Measurements from ENCODE around the gene ACR. TPM values are rescaled to one million over a fixed set of nuclear protein-coding genes. Genes with fewer than 3 reads are reported as not detected.
"Not testable (repeated sequence)": the region's sequence is repeated elsewhere in the genome, so short reads cannot be mapped to it uniquely, and the experiment has no call there.

Gene ACR
- total and polyA plus RNA-seq, 10 of the 15 experiments (the other 5 are each of a cell fraction or from before 2014, with no cell fraction given), result not detected

- in situ Hi-C loops (cut with MboI); H3K36me3 ChIP-seq (ENCODE audit: control insufficient read depth in 2 of 2, insufficient read depth in 2 of 2, low read length in 1 of 2); DNase-seq (ENCODE audit: low read depth, low spot score); H3K4me1 ChIP-seq (ENCODE audit: control insufficient read depth, insufficient read depth, low read length); H3K9me3 ChIP-seq (replicated peaks; ENCODE audit: control insufficient read depth, insufficient read depth, low read length); H3K27me3 ChIP-seq (replicated peaks in 1 of 2; ENCODE audit: control insufficient read depth in 2 of 2, insufficient read depth in 2 of 2, low read length in 1 of 2); POLR2A ChIA-PET; H3K79me2 ChIP-seq (ENCODE audit: control insufficient read depth, insufficient read depth, low read length); SMC1A ChIA-PET (ENCODE audit: uncharacterized antibody, unreplicated experiment); intact Hi-C loops (cut with micrococcal nuclease; ENCODE audit: unreplicated experiment); H4K20me1 ChIP-seq (ENCODE audit: control insufficient read depth, insufficient read depth); CTCF ChIA-PET; H3K27ac ChIP-seq (ENCODE audit: control insufficient read depth, insufficient read depth); RAD21 ChIA-PET (ENCODE audit: unreplicated experiment); H3K9ac ChIP-seq (ENCODE audit: control insufficient read depth, insufficient read depth, low read length): not testable (repeated sequence)
- peak overlapping the region; percentile 60; the same call in 1 of the 2 replicates for H3K4me3 ChIP-seq
- TSS peak; percentile 94 for BruUV-seq (replicated peaks)
- FAIRE-seq, result peak; percentile 47
- H2AFZ ChIP-seq (ENCODE audit: control insufficient read depth, low read depth, low read length), result peak overlapping the region; percentile 39
- 2% methylated on average over 6 of the region's 16 CpGs for WGBS (ENCODE audit: insufficient coverage, insufficient replicate concordance, low lambda C conversion rate, missing lambda C conversion rate)
- ATAC-seq, result peak; percentile 56
- H3K4me2 ChIP-seq (ENCODE audit: control insufficient read depth, insufficient read depth), result peak overlapping the region; percentile 48; the same call in 1 of the 2 replicates
Measured at GRCh38 chr22:50783880-50784276, 45.9 kb downstream of the ACR start.

DNA sequence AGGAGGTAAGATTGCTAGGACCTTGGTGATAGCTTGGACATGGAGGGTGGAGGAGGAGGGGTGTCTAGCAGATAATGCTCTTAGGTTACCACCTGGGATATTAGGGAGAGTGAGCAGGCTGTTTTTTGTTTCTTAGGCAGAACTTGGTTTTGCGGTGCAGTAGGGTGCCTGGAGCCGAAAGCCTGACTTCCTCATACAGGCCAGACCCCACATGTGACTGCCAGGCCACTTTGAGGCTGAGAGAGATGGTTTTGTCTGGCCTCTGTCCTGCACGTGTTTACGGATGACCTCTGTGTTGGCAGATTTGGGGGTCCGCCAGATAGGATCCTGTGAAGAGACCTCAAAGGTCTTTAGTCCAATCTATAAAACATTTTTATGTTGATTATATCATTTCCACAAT lies 47.3 kb downstream of the ACR start:
- H3K4me1 ChIP-seq (ENCODE audit: control insufficient read depth, insufficient read depth, low read length); H3K4me2 ChIP-seq (ENCODE audit: control insufficient read depth, insufficient read depth); CTCF ChIA-PET; BruUV-seq (replicated peaks); H3K27me3 ChIP-seq (replicated peaks in 1 of 2; ENCODE audit: control insufficient read depth in 2 of 2, insufficient read depth in 2 of 2, low read length in 1 of 2); H2AFZ ChIP-seq (ENCODE audit: control insufficient read depth, low read depth, low read length); DNase-seq (ENCODE audit: low read depth, low spot score); FAIRE-seq; H4K20me1 ChIP-seq (ENCODE audit: control insufficient read depth, insufficient read depth); intact Hi-C loops (cut with micrococcal nuclease; ENCODE audit: unreplicated experiment); H3K36me3 ChIP-seq (ENCODE audit: control insufficient read depth in 2 of 2, insufficient read depth in 2 of 2, low read length in 1 of 2); RAD21 ChIA-PET (ENCODE audit: unreplicated experiment); POLR2A ChIA-PET; H3K9me3 ChIP-seq (replicated peaks; ENCODE audit: control insufficient read depth, insufficient read depth, low read length); H3K27ac ChIP-seq (ENCODE audit: control insufficient read depth, insufficient read depth); H3K79me2 ChIP-seq (ENCODE audit: control insufficient read depth, insufficient read depth, low read length); H3K4me3 ChIP-seq; in situ Hi-C loops (cut with MboI); SMC1A ChIA-PET (ENCODE audit: uncharacterized antibody, unreplicated experiment); H3K9ac ChIP-seq (ENCODE audit: control insufficient read depth, insufficient read depth, low read length): not testable (repeated sequence)
- ATAC-seq, result peak; percentile 23; the same call in 1 of the 3 replicates
- TF ChIP-seq SPI1 (IDR thresholded peaks at IDR 0.05; ENCODE audit: borderline replicate concordance, insufficient read depth, low read depth, low read length), result peak; percentile 19; the same call in 1 of the 2 replicates
- 78% methylated on average over 5 of the region's 5 CpGs for WGBS (ENCODE audit: insufficient coverage, insufficient replicate concordance, low lambda C conversion rate, missing lambda C conversion rate)

GRCh38 chr22:50786936-50787335 lies 48.9 kb downstream of the ACR start:
- intact Hi-C loops (cut with micrococcal nuclease; ENCODE audit: unreplicated experiment); H4K20me1 ChIP-seq (ENCODE audit: control insufficient read depth, insufficient read depth); H3K9me3 ChIP-seq (replicated peaks; ENCODE audit: control insufficient read depth, insufficient read depth, low read length); H3K9ac ChIP-seq (ENCODE audit: control insufficient read depth, insufficient read depth, low read length); ATAC-seq; CTCF ChIA-PET; FAIRE-seq; DNase-seq (ENCODE audit: low read depth, low spot score); H3K27ac ChIP-seq (ENCODE audit: control insufficient read depth, insufficient read depth); SMC1A ChIA-PET (ENCODE audit: uncharacterized antibody, unreplicated experiment); H3K4me3 ChIP-seq; in situ Hi-C loops (cut with MboI); H3K4me1 ChIP-seq (ENCODE audit: control insufficient read depth, insufficient read depth, low read length); H3K27me3 ChIP-seq (replicated peaks in 1 of 2; ENCODE audit: control insufficient read depth in 2 of 2, insufficient read depth in 2 of 2, low read length in 1 of 2); RAD21 ChIA-PET (ENCODE audit: unreplicated experiment); H2AFZ ChIP-seq (ENCODE audit: control insufficient read depth, low read depth, low read length); H3K36me3 ChIP-seq (ENCODE audit: control insufficient read depth in 2 of 2, insufficient read depth in 2 of 2, low read length in 1 of 2); POLR2A ChIA-PET; H3K4me2 ChIP-seq (ENCODE audit: control insufficient read depth, insufficient read depth); H3K79me2 ChIP-seq (ENCODE audit: control insufficient read depth, insufficient read depth, low read length): not testable (repeated sequence)
- TSS peak; percentile 34 for BruUV-seq (replicated peaks)
- WGBS (ENCODE audit: insufficient coverage, insufficient replicate concordance, low lambda C conversion rate, missing lambda C conversion rate), result 0% methylated on average over 3 of the region's 5 CpGs

Small RNAs within 50 kb of the gene (small RNA-seq; reads per million reads assigned to genes)
- not detected for gene RNU6-409P

Other genes starting within 250 kb of the ACR start
Only the 7 nearest of the 12 such genes appear.
- gene SYCE3, start 175.3 kb upstream of the ACR start, total RNA-seq (2014; rRNA removed), result not detected in 2 replicates
- 0.76 TPM in 1 of 2 replicates, not detected in the other for gene SYCE3, start 175.3 kb upstream of the ACR start, total RNA-seq (2014; rRNA removed; fragmentation: Illumina TruSeq; extraction: Trizol)
- gene SYCE3, start 175.3 kb upstream of the ACR start, total RNA-seq (2021), result not detected in 2 replicates
- 0.79 and 1.1 TPM in 2 replicates for gene SYCE3, start 175.3 kb upstream of the ACR start, polyA plus RNA-seq (2011; rRNA removed)
- gene SYCE3, start 175.3 kb upstream of the ACR start, polyA plus RNA-seq (2014; fragmentation: Illumina TruSeq; extraction: Trizol), result 0.38 TPM in 1 of 2 replicates, not detected in the other
- under 1 TPM; 0.76 to 0.91 TPM for gene SYCE3, start 175.3 kb upstream of the ACR start, polyA plus RNA-seq (2014; fragmentation: Nextera tagmentation; extraction: Ambion mirVana)
- not detected in 2 replicates for gene SYCE3, start 175.3 kb upstream of the ACR start, polyA plus RNA-seq (2014; rRNA removed)
- gene SYCE3, start 175.3 kb upstream of the ACR start, polyA plus RNA-seq (2016; fragmentation: Nextera tagmentation; extraction: Ambion mirVana), result under 1 TPM in 1 of 2 experiments, not detected in 1; 0.43 TPM
- gene CPT1B, start 159.8 kb upstream of the ACR start, total RNA-seq (2014; rRNA removed), result 28.3 and 28.9 TPM in 2 replicates
- gene CPT1B, start 159.8 kb upstream of the ACR start, total RNA-seq (2014; rRNA removed; fragmentation: Illumina TruSeq; extraction: Trizol), result 12.0 and 13.6 TPM in 2 replicates
- gene CPT1B, start 159.8 kb upstream of the ACR start, total RNA-seq (2021), result 37.0 and 40.8 TPM in 2 replicates
- 26.0 and 36.2 TPM in 2 replicates for gene CPT1B, start 159.8 kb upstream of the ACR start, polyA plus RNA-seq (2011; rRNA removed)
- gene CPT1B, start 159.8 kb upstream of the ACR start, polyA plus RNA-seq (2014; fragmentation: Illumina TruSeq; extraction: Trizol), result 21.0 and 24.5 TPM in 2 replicates
- gene CPT1B, start 159.8 kb upstream of the ACR start, polyA plus RNA-seq (2014; fragmentation: Nextera tagmentation; extraction: Ambion mirVana), result 1 to 10 TPM; 3.5 to 5.7 TPM
- gene CPT1B, start 159.8 kb upstream of the ACR start, polyA plus RNA-seq (2014; rRNA removed), result 51.1 and 54.0 TPM in 2 replicates
- 10 to 100 TPM; 11.5 to 19.0 TPM for gene CPT1B, start 159.8 kb upstream of the ACR start, polyA plus RNA-seq (2016; fragmentation: Nextera tagmentation; extraction: Ambion mirVana)
- gene CHKB, start 155.4 kb upstream of the ACR start, total RNA-seq (2014; rRNA removed), result 53.5 and 58.4 TPM in 2 replicates
- 36.4 and 37.9 TPM in 2 replicates for gene CHKB, start 155.4 kb upstream of the ACR start, total RNA-seq (2014; rRNA removed; fragmentation: Illumina TruSeq; extraction: Trizol)
- 57.5 and 62.4 TPM in 2 replicates for gene CHKB, start 155.4 kb upstream of the ACR start, total RNA-seq (2021)
- 46.7 and 56.3 TPM in 2 replicates for gene CHKB, start 155.4 kb upstream of the ACR start, polyA plus RNA-seq (2011; rRNA removed)
- 59.5 and 67.9 TPM in 2 replicates for gene CHKB, start 155.4 kb upstream of the ACR start, polyA plus RNA-seq (2014; fragmentation: Illumina TruSeq; extraction: Trizol)
- gene CHKB, start 155.4 kb upstream of the ACR start, polyA plus RNA-seq (2014; fragmentation: Nextera tagmentation; extraction: Ambion mirVana), result 10 to 100 TPM in 1 of 2 experiments, 1 to 10 TPM in 1; 10.0 to 20.6 TPM
- gene CHKB, start 155.4 kb upstream of the ACR start, polyA plus RNA-seq (2014; rRNA removed), result 85.9 and 93.9 TPM in 2 replicates
- 10 to 100 TPM; 39.0 to 57.6 TPM for gene CHKB, start 155.4 kb upstream of the ACR start, polyA plus RNA-seq (2016; fragmentation: Nextera tagmentation; extraction: Ambion mirVana)
- gene MAPK8IP2, start 137.4 kb upstream of the ACR start, total RNA-seq (2014; rRNA removed), result 0.11 TPM in 2 replicates
- gene MAPK8IP2, start 137.4 kb upstream of the ACR start, total RNA-seq (2014; rRNA removed; fragmentation: Illumina TruSeq; extraction: Trizol), result 0.04 and 0.05 TPM in 2 replicates
- 0.13 and 0.21 TPM in 2 replicates for gene MAPK8IP2, start 137.4 kb upstream of the ACR start, total RNA-seq (2021)
- 0.01 and 0.03 TPM in 2 replicates for gene MAPK8IP2, start 137.4 kb upstream of the ACR start, polyA plus RNA-seq (2011; rRNA removed)
- gene MAPK8IP2, start 137.4 kb upstream of the ACR start, polyA plus RNA-seq (2014; fragmentation: Illumina TruSeq; extraction: Trizol), result 0.01 TPM in 1 of 2 replicates, not detected in the other
- not detected for gene MAPK8IP2, start 137.4 kb upstream of the ACR start, polyA plus RNA-seq (2014; fragmentation: Nextera tagmentation; extraction: Ambion mirVana)
- 0.08 and 0.13 TPM in 2 replicates for gene MAPK8IP2, start 137.4 kb upstream of the ACR start, polyA plus RNA-seq (2014; rRNA removed)
- gene MAPK8IP2, start 137.4 kb upstream of the ACR start, polyA plus RNA-seq (2016; fragmentation: Nextera tagmentation; extraction: Ambion mirVana), result not detected
- 16.7 and 18.9 TPM in 2 replicates for gene ARSA, start 110.1 kb upstream of the ACR start, total RNA-seq (2014; rRNA removed)
- gene ARSA, start 110.1 kb upstream of the ACR start, total RNA-seq (2014; rRNA removed; fragmentation: Illumina TruSeq; extraction: Trizol), result 3.2 and 3.7 TPM in 2 replicates
- 24.5 and 26.3 TPM in 2 replicates for gene ARSA, start 110.1 kb upstream of the ACR start, total RNA-seq (2021)
- gene ARSA, start 110.1 kb upstream of the ACR start, polyA plus RNA-seq (2011; rRNA removed), result 1.3 and 5.4 TPM in 2 replicates
- 0.21 and 2.6 TPM in 2 replicates for gene ARSA, start 110.1 kb upstream of the ACR start, polyA plus RNA-seq (2014; fragmentation: Illumina TruSeq; extraction: Trizol)
- 1 to 10 TPM in 1 of 2 experiments, under 1 TPM in 1; 0.39 to 1.7 TPM for gene ARSA, start 110.1 kb upstream of the ACR start, polyA plus RNA-seq (2014; fragmentation: Nextera tagmentation; extraction: Ambion mirVana)
- 22.1 and 24.3 TPM in 2 replicates for gene ARSA, start 110.1 kb upstream of the ACR start, polyA plus RNA-seq (2014; rRNA removed)
- gene ARSA, start 110.1 kb upstream of the ACR start, polyA plus RNA-seq (2016; fragmentation: Nextera tagmentation; extraction: Ambion mirVana), result 10 to 100 TPM; 14.2 to 14.3 TPM
- gene SHANK3, start 65.4 kb upstream of the ACR start, total RNA-seq (2014; rRNA removed), result 0.06 TPM in 1 of 2 replicates, not detected in the other
- not detected in 2 replicates for gene SHANK3, start 65.4 kb upstream of the ACR start, total RNA-seq (2014; rRNA removed; fragmentation: Illumina TruSeq; extraction: Trizol)
- 0.08 and 0.10 TPM in 2 replicates for gene SHANK3, start 65.4 kb upstream of the ACR start, total RNA-seq (2021)
- gene SHANK3, start 65.4 kb upstream of the ACR start, polyA plus RNA-seq (2011; rRNA removed), result 0.03 and 0.04 TPM in 2 replicates
- under 0.01 TPM in 1 of 2 replicates, not detected in the other for gene SHANK3, start 65.4 kb upstream of the ACR start, polyA plus RNA-seq (2014; fragmentation: Illumina TruSeq; extraction: Trizol)
- gene SHANK3, start 65.4 kb upstream of the ACR start, polyA plus RNA-seq (2014; fragmentation: Nextera tagmentation; extraction: Ambion mirVana), result not detected
- 0.06 TPM in 1 of 2 replicates, not detected in the other for gene SHANK3, start 65.4 kb upstream of the ACR start, polyA plus RNA-seq (2014; rRNA removed)
- gene SHANK3, start 65.4 kb upstream of the ACR start, polyA plus RNA-seq (2016; fragmentation: Nextera tagmentation; extraction: Ambion mirVana), result not detected
- 9.8 and 13.8 TPM in 2 replicates for gene RABL2B, start 45.4 kb downstream of the ACR start, total RNA-seq (2014; rRNA removed)
- 8.9 and 9.0 TPM in 2 replicates for gene RABL2B, start 45.4 kb downstream of the ACR start, total RNA-seq (2014; rRNA removed; fragmentation: Illumina TruSeq; extraction: Trizol)
- 15.8 and 16.3 TPM in 2 replicates for gene RABL2B, start 45.4 kb downstream of the ACR start, total RNA-seq (2021)
- gene RABL2B, start 45.4 kb downstream of the ACR start, polyA plus RNA-seq (2011; rRNA removed), result 18.5 and 27.4 TPM in 2 replicates
- 20.3 and 22.3 TPM in 2 replicates for gene RABL2B, start 45.4 kb downstream of the ACR start, polyA plus RNA-seq (2014; fragmentation: Illumina TruSeq; extraction: Trizol)
- gene RABL2B, start 45.4 kb downstream of the ACR start, polyA plus RNA-seq (2014; fragmentation: Nextera tagmentation; extraction: Ambion mirVana), result 1 to 10 TPM; 3.1 to 3.7 TPM
- 20.4 and 24.7 TPM in 2 replicates for gene RABL2B, start 45.4 kb downstream of the ACR start, polyA plus RNA-seq (2014; rRNA removed)
- gene RABL2B, start 45.4 kb downstream of the ACR start, polyA plus RNA-seq (2016; fragmentation: Nextera tagmentation; extraction: Ambion mirVana), result 10 to 100 TPM; 13.9 to 15.0 TPM